Thoracic aorta (tissue), 2 donors: ENCODE measurements around the gene CCDC148. TPM values are rescaled to one million over a fixed set of nuclear protein-coding genes. Genes with fewer than 3 reads are reported as not detected.

Experiments used
- ATAC-seq: fragments of 150-250 bp; one replicate; pipeline ENCODE4 v1.8.0; 2017; ENCODE audit warnings: low read depth; ENCODE audit not compliant: insufficient number of reproducible peaks, low FRiP score
- DNase-seq: peaks from one replicate; pipeline ENCODE4 v3.0.0-alpha.2; 2020; ENCODE audit warnings: low spot score
- H3K27ac ChIP-seq, 2 donors: fragments of 200-600 bp; sonication (generic); 1 replicate in 1 of 2; 2 replicates in 1 of 2; pipeline ENCODE4 v1.5.1; 2016; ENCODE audit warnings: mild to moderate bottlenecking in 2 of 2, moderate library complexity in 2 of 2
- H3K27me3 ChIP-seq: fragments of 200-600 bp; sonication (generic); replicated peaks from 2 replicates; pipeline ENCODE4 v1.6.0; 2016; ENCODE audit warnings: mild to moderate bottlenecking; ENCODE audit not compliant: insufficient read depth
- H3K36me3 ChIP-seq: fragments of 200-600 bp; sonication (generic); one replicate; pipeline ENCODE4 v1.5.1; 2016
- H3K4me1 ChIP-seq, 2 donors: fragments of 200-600 bp; sonication (generic); 1 replicate in 1 of 2; 2 replicates in 1 of 2; pipeline versions ENCODE4 v1.5.1 to v1.6.0; 2016; ENCODE audit warnings: low read depth in 2 of 2, mild to moderate bottlenecking in 1 of 2; ENCODE audit not compliant: control insufficient read depth in 1 of 2
- H3K4me3 ChIP-seq: fragments of 200-600 bp; sonication (generic); 2 replicates; pipeline ENCODE4 v1.5.1; 2016; ENCODE audit warnings: mild to moderate bottlenecking
- H3K9me3 ChIP-seq: fragments of 200-600 bp; sonication (generic); 2 replicates; pipeline ENCODE4 v1.5.1; 2016
- total RNA-seq, 2 donors: library from RNA; depleted of rRNA; stranded (reverse); fragments of >200 nt; gene quantifications; one replicate each; pipeline versions ENCODE4 v1.1.0 to v1.2.3, GENCODE V29; 2016
- TF ChIP-seq, protein P1 (sequence below): fragments of 200-600 bp; sonication (generic); IDR thresholded peaks from one replicate; pipeline ENCODE4 v1.5.1; 2019; ENCODE audit warnings: antibody characterized with exemption

The CCDC148 gene
- total RNA-seq, 2 donors from 2014 or later = 0.71 TPM; not detected in 1

DNA sequence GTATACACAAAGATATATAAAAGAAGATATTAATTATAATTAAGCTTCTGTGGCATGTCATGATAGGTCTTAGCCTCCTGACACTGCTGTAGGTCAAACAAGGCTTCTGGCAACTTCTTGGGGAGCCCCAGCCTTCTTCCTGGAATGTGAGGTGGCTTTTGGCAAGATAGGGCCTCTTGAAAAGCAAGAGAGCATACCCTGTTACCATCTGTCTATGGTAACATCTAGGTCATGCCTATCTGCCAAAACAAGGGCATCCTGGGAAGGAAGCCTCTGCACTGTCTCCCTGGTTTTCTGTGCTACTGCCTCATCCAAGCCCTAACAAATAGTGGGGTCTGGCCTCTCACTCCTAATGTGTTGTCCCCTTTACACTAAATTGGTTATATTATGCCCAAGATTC is 70.9 kb downstream of the CCDC148 start:
- H3K36me3 ChIP-seq = no peaks in the 10 kb centered on the region
- no peaks in the 10 kb centered on the region for H3K27me3 ChIP-seq
- H3K4me1 ChIP-seq = no peaks in the 10 kb centered on the region
- H3K9me3 ChIP-seq = no peaks in the 10 kb centered on the region
- DNase-seq (no peak), ATAC-seq (no peak)
- TF ChIP-seq, protein P1, sequence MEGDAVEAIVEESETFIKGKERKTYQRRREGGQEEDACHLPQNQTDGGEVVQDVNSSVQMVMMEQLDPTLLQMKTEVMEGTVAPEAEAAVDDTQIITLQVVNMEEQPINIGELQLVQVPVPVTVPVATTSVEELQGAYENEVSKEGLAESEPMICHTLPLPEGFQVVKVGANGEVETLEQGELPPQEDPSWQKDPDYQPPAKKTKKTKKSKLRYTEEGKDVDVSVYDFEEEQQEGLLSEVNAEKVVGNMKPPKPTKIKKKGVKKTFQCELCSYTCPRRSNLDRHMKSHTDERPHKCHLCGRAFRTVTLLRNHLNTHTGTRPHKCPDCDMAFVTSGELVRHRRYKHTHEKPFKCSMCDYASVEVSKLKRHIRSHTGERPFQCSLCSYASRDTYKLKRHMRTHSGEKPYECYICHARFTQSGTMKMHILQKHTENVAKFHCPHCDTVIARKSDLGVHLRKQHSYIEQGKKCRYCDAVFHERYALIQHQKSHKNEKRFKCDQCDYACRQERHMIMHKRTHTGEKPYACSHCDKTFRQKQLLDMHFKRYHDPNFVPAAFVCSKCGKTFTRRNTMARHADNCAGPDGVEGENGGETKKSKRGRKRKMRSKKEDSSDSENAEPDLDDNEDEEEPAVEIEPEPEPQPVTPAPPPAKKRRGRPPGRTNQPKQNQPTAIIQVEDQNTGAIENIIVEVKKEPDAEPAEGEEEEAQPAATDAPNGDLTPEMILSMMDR = no peak
- H3K27ac ChIP-seq = no peak overlapping the region
- no peak overlapping the region for H3K4me3 ChIP-seq

- Histone ChIP-seq H3K27ac (no peak overlapping the region), H3K36me3 (no peaks in the 10 kb centered on the region), H3K9me3 (no peaks in the 10 kb centered on the region), H3K4me3 (no peak overlapping the region), H3K27me3 (no peaks in the 10 kb centered on the region), H3K4me1 (no peaks in the 10 kb centered on the region)
- no peak for DNase-seq
- no peak for ATAC-seq
- TF ChIP-seq, protein P1 = no peak
Observed at GRCh38 chr2:158381978-158382377, 74.6 kb downstream of the CCDC148 start.

DNA sequence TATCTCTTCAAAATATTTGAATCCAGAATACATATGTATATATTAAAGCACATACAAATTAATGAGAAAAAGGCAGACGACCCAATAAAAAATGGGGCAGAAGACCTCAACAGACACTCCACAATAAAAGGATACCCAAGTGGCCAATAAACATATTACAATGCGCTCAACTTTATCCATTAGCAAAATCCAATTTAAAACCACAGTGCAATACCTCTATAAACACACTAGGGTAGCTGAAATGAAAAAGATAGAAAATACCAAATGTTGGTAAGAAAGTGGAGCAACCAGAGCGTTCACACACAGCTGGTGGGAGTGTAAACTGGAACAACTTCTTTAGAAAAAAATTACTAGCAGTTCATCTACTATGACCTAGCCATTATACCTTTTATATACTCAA is 75.3 kb downstream of the CCDC148 start:
- H3K4me3 ChIP-seq = no peak overlapping the region
- H3K27me3 ChIP-seq = no peaks in the 10 kb centered on the region
- no peaks in the 10 kb centered on the region for H3K36me3 ChIP-seq
- ATAC-seq (no peak), DNase-seq (no peak)
- H3K4me1 ChIP-seq = no peaks in the 10 kb centered on the region
- no peaks in the 10 kb centered on the region for H3K9me3 ChIP-seq
- TF ChIP-seq, protein P1 = no peak
- no peak overlapping the region for H3K27ac ChIP-seq

GRCh38 chr2:158380746-158381145 is 75.8 kb downstream of the CCDC148 start:
- H3K9me3 ChIP-seq = no peaks in the 10 kb centered on the region
- H3K36me3 ChIP-seq = no peaks in the 10 kb centered on the region
- no peaks in the 10 kb centered on the region for H3K27me3 ChIP-seq
- DNase-seq = no peak
- no peak for ATAC-seq
- no peak overlapping the region for H3K27ac ChIP-seq
- H3K4me1 ChIP-seq = no peaks in the 10 kb centered on the region
- TF ChIP-seq, protein P1 = no peak
- no peak overlapping the region for H3K4me3 ChIP-seq

GRCh38 chr2:158378926-158379325 is 77.6 kb downstream of the CCDC148 start:
- no peak overlapping the region for H3K4me3 ChIP-seq
- H3K27me3 ChIP-seq = no peaks in the 10 kb centered on the region
- DNase-seq (no peak), ATAC-seq (no peak)
- H3K4me1 ChIP-seq = no peaks in the 10 kb centered on the region
- H3K27ac ChIP-seq = no peak overlapping the region
- no peaks in the 10 kb centered on the region for H3K9me3 ChIP-seq
- H3K36me3 ChIP-seq = no peaks in the 10 kb centered on the region
- TF ChIP-seq, protein P1 = no peak
